BE2C (cell line): ENCODE measurements around the gene NEURL1.

Source experiments
- DNase-seq: peaks from one replicate; pipeline ENCODE4 v3.0.0-alpha.2; 2020
- H3K27me3 ChIP-seq: fragments of 250-450 bp; sonication (Bioruptor Pico); 2 replicates; pipeline ENCODE4 v1.5.1; 2020; ENCODE audit warnings: mild to moderate bottlenecking
- H3K36me3 ChIP-seq: fragments of 250-450 bp; sonication (Bioruptor Pico); 2 replicates; pipeline ENCODE4 v1.5.1; 2020; ENCODE audit warnings: mild to moderate bottlenecking
- H3K4me1 ChIP-seq: fragments of 250-450 bp; sonication (Bioruptor Pico); 2 replicates; pipeline ENCODE4 v1.5.1; 2020
- H3K4me3 ChIP-seq: 2 replicates; pipeline ENCODE4 v1.5.1; 2011; ENCODE audit warnings: low read depth, low read length
- H3K9me3 ChIP-seq: fragments of 250-450 bp; sonication (Bioruptor Pico); 2 replicates; pipeline ENCODE4 v1.5.1; 2020
- CTCF ChIP-seq: IDR thresholded peaks from 2 replicates; pipeline ENCODE4 v1.5.1; 2012; ENCODE audit warnings: mild to moderate bottlenecking, low read depth, low read length

NEURL1 gene

GRCh38 chr10:103541616-103542015 lies 48.1 kb downstream of the NEURL1 start:
- Histone ChIP-seq H3K4me3 (no peak overlapping the region), H3K4me1 (peaks cover 21% of the 10 kb centered on the region), H3K27me3 (no peaks in the 10 kb centered on the region), H3K36me3 (no peaks in the 10 kb centered on the region), H3K9me3 (no peaks in the 10 kb centered on the region)
- no peak for DNase-seq
- TF ChIP-seq CTCF: no peak

GRCh38 chr10:103542764-103543616 lies 49.5 kb downstream of the NEURL1 start:
- DNase-seq: peak; percentile 89
- peak overlapping the region; percentile 44 for H3K4me3 ChIP-seq
- H3K27me3 ChIP-seq: no peaks in the 10 kb centered on the region
- H3K36me3 ChIP-seq: no peaks in the 10 kb centered on the region
- H3K4me1 ChIP-seq: peaks cover 33% of the 10 kb centered on the region
- TF ChIP-seq CTCF: peak; percentile 73
- no peaks in the 10 kb centered on the region for H3K9me3 ChIP-seq

GRCh38 chr10:103543617-103544525 lies 50.4 kb downstream of the NEURL1 start:
- no peak for DNase-seq
- peak overlapping the region; percentile 44; the same call in 1 of the 2 replicates for H3K4me3 ChIP-seq
- no peaks in the 10 kb centered on the region for H3K9me3 ChIP-seq
- H3K36me3 ChIP-seq: no peaks in the 10 kb centered on the region
- TF ChIP-seq CTCF: no peak
- H3K4me1 ChIP-seq: peaks cover 35% of the 10 kb centered on the region
- no peaks in the 10 kb centered on the region for H3K27me3 ChIP-seq

- peaks cover 37% of the 10 kb centered on the region for H3K4me1 ChIP-seq
- TF ChIP-seq CTCF: no peak
Measured at GRCh38 chr10:103544657-103545310, 51.3 kb downstream of the NEURL1 start.

GRCh38 chr10:103545366-103545765 lies 51.9 kb downstream of the NEURL1 start:
- no peak for DNase-seq
- TF ChIP-seq CTCF: no peak
- H3K27me3 ChIP-seq: no peaks in the 10 kb centered on the region
- H3K9me3 ChIP-seq: no peaks in the 10 kb centered on the region
- peaks cover 37% of the 10 kb centered on the region for H3K4me1 ChIP-seq
- no peak overlapping the region for H3K4me3 ChIP-seq
- H3K36me3 ChIP-seq: no peaks in the 10 kb centered on the region

More at GRCh38 chr10:103544657-103545310, 51.3 kb downstream of the NEURL1 start:
- Histone ChIP-seq H3K36me3 (no peaks in the 10 kb centered on the region), H3K27me3 (no peaks in the 10 kb centered on the region), H3K9me3 (no peaks in the 10 kb centered on the region), H3K4me3 (no peak overlapping the region)
- DNase-seq: no peak
